Uterus (tissue), 4 donors: Measurements from ENCODE around the gene GIT2. TPM values are rescaled to one million over a fixed set of nuclear protein-coding genes. Genes with fewer than 3 reads are reported as not detected.

ENCODE experiments used
- DNase-seq, 2 donors: peaks; one replicate each; pipeline ENCODE4 v3.0.0-alpha.2; 2019 to 2020
- H3K27ac ChIP-seq, 2 donors: fragments of 200-600 bp; sonication (generic); 1 replicate in 1 of 2; 2 replicates in 1 of 2; pipeline ENCODE4 v1.5.1; 2016 to 2018
- H3K27me3 ChIP-seq, 2 donors: fragments of 200-600 bp; sonication (generic); one replicate each; pipeline ENCODE4 v1.5.1; 2018 to 2019; ENCODE audit warnings: control low read depth in 1 of 2
- H3K36me3 ChIP-seq, 2 donors: fragments of 200-600 bp; sonication (generic); one replicate each; pipeline ENCODE4 v1.5.1; 2019; ENCODE audit warnings: control low read depth in 1 of 2
- H3K4me1 ChIP-seq, 2 donors: fragments of 200-600 bp; sonication (generic); one replicate each; pipeline ENCODE4 v1.5.1; 2018 to 2019; ENCODE audit warnings: control low read depth in 1 of 2
- H3K4me3 ChIP-seq, 2 donors: fragments of 200-600 bp; sonication (generic); 1 replicate in 1 of 2; 2 replicates in 1 of 2; pipeline ENCODE4 v1.5.1; 2018 to 2019; ENCODE audit warnings: mild to moderate bottlenecking in 1 of 2
- H3K9me3 ChIP-seq, 2 donors: fragments of 200-600 bp; sonication (generic); one replicate each; pipeline ENCODE4 v1.5.1; 2019; ENCODE audit warnings: control low read depth in 1 of 2
- CTCF ChIP-seq, 4 experiments: fragments of 200-600 bp in 2 of 4; fragments of 450-650 bp in 2 of 4; sonication (generic) in 2 of 4; IDR thresholded peaks; one replicate each; pipeline ENCODE4 v1.5.1; 2016 to 2019; ENCODE audit warnings: antibody characterized with exemption in 4 of 4, mild to moderate bottlenecking in 2 of 4, moderate library complexity in 1 of 4
- POLR2A ChIP-seq, 2 donors: fragments of 450-650 bp; IDR thresholded peaks; one replicate each; pipeline ENCODE4 v1.6.1; 2016; ENCODE audit warnings: antibody characterized with exemption in 2 of 2, mild to moderate bottlenecking in 1 of 2, moderate library complexity in 1 of 2
- intact Hi-C: fragments of 100-400 bp; cut with DNase I; formaldehyde crosslinking; loops from one replicate; pipeline ENCODE4 v1.15.1; 2023; ENCODE audit warnings: low total_unique reads
- total RNA-seq, 4 donors: library from RNA; depleted of rRNA in 3 of 4; stranded (reverse); fragments of >200 nt in 3 of 4; gene quantifications; one replicate each; pipeline versions ENCODE4 v1.1.0 to v1.2.4, GENCODE V29; 2014 to 2023
- donor health status: DM: yes; HTN: yes; CAD: no.

GIT2 gene
- total RNA-seq, 4 donors from 2014 or later: 30.3 to 55.7 (median 47.0) TPM

GRCh38 chr12:109946913-109947312 lies 49.3 kb downstream of the GIT2 start:
- Histone ChIP-seq H3K36me3 (no peaks in the 10 kb centered on the region), H3K4me1 (peaks cover 0 to 14% of the 10 kb centered on the region in 2 donors)
- intact Hi-C loops: no loop called here

GRCh38 chr12:109946505-109946904 lies 49.7 kb downstream of the GIT2 start:
- Histone ChIP-seq H3K36me3 (no peaks in the 10 kb centered on the region), H3K4me3 (no peak overlapping the region), H3K4me1 (peaks cover 0 to 11% of the 10 kb centered on the region in 2 donors), H3K27me3 (no peaks in the 10 kb centered on the region), H3K9me3 (no peaks in the 10 kb centered on the region), H3K27ac (peak overlapping the region; percentile 48 to 69)
- no peak for DNase-seq
- TF ChIP-seq POLR2A (IDR thresholded peaks at IDR 0.05): no peak
- no peak for TF ChIP-seq CTCF (IDR thresholded peaks at IDR 0.05)
- intact Hi-C loops: no loop called here

More at GRCh38 chr12:109946913-109947312, 49.3 kb downstream of the GIT2 start:
- Histone ChIP-seq H3K27ac (peak overlapping the region; percentile 48 to 69), H3K4me3 (no peak overlapping the region), H3K9me3 (no peaks in the 10 kb centered on the region), H3K27me3 (no peaks in the 10 kb centered on the region)
- no peak for DNase-seq
- TF ChIP-seq CTCF (IDR thresholded peaks at IDR 0.05) (no peak), POLR2A (IDR thresholded peaks at IDR 0.05) (no peak)

- Histone ChIP-seq H3K27me3 (no peaks in the 10 kb centered on the region), H3K9me3 (no peaks in the 10 kb centered on the region), H3K27ac (no peak overlapping the region), H3K36me3 (no peaks in the 10 kb centered on the region), H3K4me1 (peaks cover 0 to 11% of the 10 kb centered on the region in 2 donors), H3K4me3 (no peak overlapping the region)
- TF ChIP-seq CTCF (IDR thresholded peaks at IDR 0.05) (no peak), POLR2A (IDR thresholded peaks at IDR 0.05) (no peak)
- intact Hi-C loops: no loop called here
- no peak for DNase-seq
Observed at GRCh38 chr12:109944561-109945359, 51.4 kb downstream of the GIT2 start.

GRCh38 chr12:109943811-109944210 lies 52.4 kb downstream of the GIT2 start:
- intact Hi-C loops: no loop called here
- H3K36me3 ChIP-seq: no peaks in the 10 kb centered on the region
- H3K4me1 ChIP-seq: peaks cover 0 to 2% of the 10 kb centered on the region in 2 donors
- no peak for DNase-seq
- no peak overlapping the region for H3K27ac ChIP-seq
- no peak overlapping the region for H3K4me3 ChIP-seq
- H3K9me3 ChIP-seq: no peaks in the 10 kb centered on the region
- TF ChIP-seq CTCF (IDR thresholded peaks at IDR 0.05) (no peak), POLR2A (IDR thresholded peaks at IDR 0.05) (no peak)
- H3K27me3 ChIP-seq: no peaks in the 10 kb centered on the region

- no peak for DNase-seq
- Histone ChIP-seq H3K9me3 (no peaks in the 10 kb centered on the region), H3K27ac (no peak overlapping the region), H3K36me3 (no peaks in the 10 kb centered on the region), H3K4me3 (no peak overlapping the region), H3K4me1 (no peaks in the 10 kb centered on the region), H3K27me3 (no peaks in the 10 kb centered on the region)
- no peak for TF ChIP-seq CTCF (IDR thresholded peaks at IDR 0.05)
- no peak for TF ChIP-seq POLR2A (IDR thresholded peaks at IDR 0.05)
- intact Hi-C loops: no loop called here
Observed at GRCh38 chr12:109940339-109940923, 55.7 kb downstream of the GIT2 start.
